ENCODE results near the gene ADAT2.
"Not testable (repeated sequence)": the region's sequence is repeated elsewhere in the genome, so short reads cannot be mapped to it uniquely, and the experiment has no call there.

Gene ADAT2

DNA sequence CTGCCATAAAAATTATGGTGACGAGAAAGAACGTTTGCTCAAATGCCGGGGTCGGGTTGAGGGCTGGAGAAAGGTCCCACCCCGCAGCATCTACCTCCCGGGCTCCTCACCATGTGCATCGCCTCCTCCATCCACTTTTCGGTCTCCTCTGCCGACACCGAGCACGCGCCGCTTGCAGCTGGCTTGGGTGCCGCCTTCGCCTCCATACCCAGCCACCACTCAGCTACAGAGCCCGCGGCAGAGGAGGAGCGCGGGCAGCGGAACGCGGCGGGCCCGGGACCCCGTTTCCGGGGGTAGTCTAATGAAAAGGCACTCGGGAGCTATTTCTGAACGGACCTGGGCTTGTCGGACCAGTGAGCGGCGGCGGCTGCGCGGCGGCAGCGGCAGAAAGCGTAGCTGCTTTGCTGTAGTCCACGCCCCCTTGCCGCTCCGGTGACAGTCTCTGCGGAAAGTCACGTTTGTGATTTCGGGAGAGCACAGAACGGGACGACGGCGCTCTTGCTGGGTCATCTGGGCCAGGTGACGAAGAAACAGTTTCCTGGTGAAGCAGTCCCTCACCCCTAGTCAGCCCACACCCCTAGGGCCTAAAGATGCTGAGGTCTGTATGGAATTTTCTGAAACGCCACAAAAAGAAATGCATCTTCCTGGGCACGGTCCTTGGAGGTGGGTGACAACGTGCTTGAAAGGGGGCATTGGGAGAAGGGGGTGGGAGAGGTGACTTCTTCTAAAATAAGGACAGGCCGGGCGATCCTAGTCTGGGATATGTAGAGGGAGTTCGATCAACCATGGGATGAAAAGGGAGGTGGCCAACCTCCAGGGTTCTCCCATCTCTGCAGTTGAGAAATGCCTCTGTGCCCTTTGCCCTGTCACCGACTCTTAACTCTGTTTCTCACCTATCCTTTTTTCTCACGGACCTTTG lies at the start of gene ADAT2, which contains the start of gene PEX3:
ADAT2 (minus strand) TSS at position 243 of the 919 bp plus-strand sequence; CDS start at position 206, 37 bp downstream.
PEX3 (plus strand) TSS at position 353 of the 919 bp plus-strand sequence; CDS start at position 591, 238 bp downstream.
- DNase-seq (ENCODE audit: low read depth, low spot score): peak; percentile 97

DNA sequence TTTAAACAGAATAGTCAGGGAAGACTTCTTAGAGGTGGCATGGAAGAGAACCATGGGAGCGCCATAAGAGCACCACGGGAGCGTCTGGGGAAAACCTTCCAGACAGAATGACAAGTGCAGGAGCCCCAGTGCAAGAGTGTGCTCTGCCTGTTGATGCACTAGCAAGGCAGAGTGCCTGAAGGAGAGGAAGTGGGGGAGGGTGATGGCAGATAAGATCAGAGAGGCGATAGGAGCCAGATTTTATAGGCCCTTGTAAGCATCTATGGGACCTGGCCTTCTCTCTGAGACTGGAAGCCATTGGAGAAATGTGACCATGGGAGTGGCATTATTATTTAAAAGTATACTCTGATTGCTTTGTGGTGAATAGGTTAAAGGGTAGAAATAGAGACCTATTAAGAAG lies 47.9 kb upstream of the ADAT2 start:
- peak; percentile 40 for DNase-seq (ENCODE audit: low read depth, low spot score)

DNA sequence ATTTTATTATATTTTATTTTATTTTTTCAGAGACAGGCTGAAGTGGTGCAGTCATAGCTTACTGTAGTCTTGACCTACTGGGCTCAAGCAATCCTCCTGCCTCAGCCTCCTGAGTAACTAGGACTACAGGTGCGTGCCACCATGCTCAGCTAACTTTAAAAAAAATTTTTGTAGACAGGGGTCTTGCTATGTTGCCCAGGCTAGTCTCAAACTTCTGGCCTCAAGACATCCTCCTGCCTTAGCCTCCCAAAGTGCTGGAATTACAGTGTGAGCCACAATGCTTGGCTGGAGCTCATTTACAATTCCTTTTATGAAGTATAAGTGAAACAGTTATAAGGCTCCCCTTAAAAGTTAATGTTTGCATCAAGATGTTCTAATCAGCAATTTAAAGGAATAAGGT lies 46.5 kb upstream of the ADAT2 start:
- DNase-seq (ENCODE audit: low read depth, low spot score): no peak

DNA sequence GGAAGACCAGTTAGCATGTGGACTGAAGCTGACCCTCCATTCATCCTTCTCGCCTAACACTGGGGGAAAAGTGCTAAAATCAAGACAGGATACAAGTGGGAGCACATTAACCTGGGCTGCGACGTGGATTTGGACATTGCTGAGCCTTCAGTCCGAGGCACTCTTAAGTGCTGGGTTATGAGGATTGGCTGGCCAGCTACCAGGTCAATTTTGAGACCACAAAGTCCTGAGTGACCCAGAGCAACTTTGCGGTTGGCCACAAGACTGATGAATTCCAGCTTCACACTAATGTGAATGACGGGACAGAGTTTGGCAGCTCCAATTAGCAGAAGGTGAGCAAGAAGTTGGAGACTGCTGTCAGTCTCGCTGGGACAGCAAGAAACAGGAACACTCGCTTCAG lies 40.3 kb upstream of the ADAT2 start:
- no peak for DNase-seq (ENCODE audit: low read depth, low spot score)

DNA sequence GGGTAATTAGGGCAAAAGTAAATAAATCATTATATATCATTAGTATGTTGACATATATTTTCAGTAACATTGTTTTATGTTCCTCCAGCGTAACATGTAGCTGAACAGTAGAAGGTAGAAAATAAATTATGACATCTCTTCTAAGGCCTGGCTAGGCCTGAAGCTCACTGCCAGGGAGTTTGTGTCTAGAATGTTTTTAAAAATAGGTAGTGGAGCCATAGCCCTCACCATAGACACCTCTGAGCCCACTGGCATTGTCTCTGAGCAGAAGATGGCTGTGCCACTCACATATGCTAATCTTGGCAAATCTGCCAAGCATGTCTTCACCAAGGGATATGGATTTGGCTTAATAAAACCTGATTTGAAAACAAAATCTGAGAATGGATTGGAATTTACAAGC lies 39.7 kb upstream of the ADAT2 start:
- no peak for DNase-seq (ENCODE audit: low read depth, low spot score)

DNA sequence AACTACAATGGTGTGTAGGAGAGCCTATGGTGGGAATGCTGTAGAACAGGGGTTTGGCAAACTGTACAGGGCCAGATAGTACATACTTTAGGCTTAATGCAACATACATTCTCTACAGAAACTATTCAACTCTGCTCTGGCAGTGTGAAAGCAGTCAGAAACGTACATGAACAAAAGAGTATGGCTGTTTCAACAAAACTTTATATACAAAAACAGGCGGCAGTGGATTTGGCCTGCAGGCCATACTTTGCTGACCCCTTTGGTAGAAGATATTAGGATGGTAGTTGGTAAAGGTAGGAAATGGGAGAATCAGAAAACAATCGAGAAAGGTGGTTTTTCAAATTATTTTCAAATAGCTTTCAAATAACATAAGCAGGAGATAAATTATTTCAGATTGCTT lies 36.3 kb upstream of the ADAT2 start:
- DNase-seq (ENCODE audit: low read depth, low spot score): no peak

DNA sequence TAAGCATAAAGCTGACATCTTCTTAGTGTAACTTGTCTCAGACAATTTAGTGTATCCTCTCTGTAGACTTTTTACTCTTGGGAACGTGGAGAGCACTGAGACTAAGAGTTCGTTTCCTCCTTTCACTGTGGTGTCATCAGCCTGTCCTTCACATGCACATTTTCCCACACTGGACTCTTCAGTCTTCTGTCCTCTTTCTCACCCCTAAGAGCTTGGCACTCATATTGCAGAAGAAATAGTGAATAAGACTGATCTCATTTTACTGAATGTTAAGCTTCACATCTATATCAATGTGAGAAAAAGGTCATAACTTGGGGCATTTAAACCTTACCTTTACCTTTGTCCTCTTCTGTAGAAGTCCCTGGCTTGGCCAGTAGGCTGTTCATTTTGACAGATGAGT lies 35.5 kb upstream of the ADAT2 start:
- no peak for DNase-seq (ENCODE audit: low read depth, low spot score)

DNA sequence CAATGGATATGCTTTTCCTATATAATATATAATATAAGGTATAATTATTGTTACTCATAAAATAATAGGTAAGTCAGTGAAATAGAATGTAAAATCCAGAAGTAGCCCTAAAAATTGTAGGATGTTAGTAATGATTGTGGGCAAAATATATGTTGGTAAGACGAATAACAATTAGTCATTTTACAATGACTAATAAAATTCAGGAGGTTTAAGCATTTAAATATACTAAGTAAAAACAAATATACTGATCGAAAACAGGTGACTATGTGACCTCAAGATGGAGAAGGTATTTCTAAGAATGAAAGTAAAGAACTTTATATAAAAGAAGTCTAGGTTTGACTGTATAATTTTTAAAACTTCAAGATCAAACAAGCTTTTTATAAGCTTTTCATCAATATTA lies 32.1 kb upstream of the ADAT2 start:
- no peak for DNase-seq (ENCODE audit: low read depth, low spot score)

DNA sequence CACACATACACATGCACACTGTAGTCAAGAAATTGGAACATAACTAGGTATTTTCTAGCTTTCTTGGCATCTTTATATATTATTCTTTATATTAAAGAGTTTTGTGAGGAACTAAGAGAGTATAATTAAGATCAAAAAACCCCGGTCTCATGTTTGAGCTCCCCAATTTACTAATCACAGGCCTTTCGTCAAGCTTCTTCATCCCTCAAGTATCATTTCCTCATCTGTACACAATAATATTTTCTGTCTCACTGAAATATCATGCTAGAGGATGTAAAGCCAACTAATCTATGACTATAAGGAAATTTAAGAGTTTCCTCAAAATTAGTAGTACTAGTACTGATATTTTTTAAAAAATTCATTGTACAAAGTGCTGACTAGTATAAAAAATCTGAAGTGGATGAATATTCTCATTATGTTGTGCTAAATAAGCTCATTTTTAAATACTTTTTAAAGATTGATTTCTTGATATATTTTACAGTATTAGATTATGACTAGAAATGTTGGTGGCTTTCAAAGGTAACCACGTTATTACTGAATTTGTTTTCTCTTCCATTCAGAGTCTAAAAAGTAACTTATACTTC lies 28.1 kb upstream of the ADAT2 start:
- DNase-seq (ENCODE audit: low read depth, low spot score): no peak

DNA sequence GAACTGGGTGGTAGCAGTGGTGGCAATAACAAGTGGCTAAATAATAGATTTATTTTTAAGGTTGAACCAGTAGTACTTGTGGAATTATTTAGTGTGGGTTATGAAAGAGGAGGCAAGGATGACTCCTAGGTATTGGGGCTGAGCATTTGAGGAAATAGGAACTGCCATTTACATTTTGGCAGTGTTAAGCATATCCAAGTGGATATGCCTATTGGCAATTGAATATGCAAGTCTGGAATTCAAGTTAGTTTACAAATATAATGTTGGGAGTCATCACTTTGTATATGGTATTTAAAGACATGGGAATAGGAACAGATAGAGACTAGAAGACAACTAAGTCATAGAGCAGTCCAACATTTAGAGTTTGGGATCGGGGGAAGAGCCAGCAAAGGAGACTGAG lies 26.1 kb upstream of the ADAT2 start:
- DNase-seq (ENCODE audit: low read depth, low spot score): no peak

DNA sequence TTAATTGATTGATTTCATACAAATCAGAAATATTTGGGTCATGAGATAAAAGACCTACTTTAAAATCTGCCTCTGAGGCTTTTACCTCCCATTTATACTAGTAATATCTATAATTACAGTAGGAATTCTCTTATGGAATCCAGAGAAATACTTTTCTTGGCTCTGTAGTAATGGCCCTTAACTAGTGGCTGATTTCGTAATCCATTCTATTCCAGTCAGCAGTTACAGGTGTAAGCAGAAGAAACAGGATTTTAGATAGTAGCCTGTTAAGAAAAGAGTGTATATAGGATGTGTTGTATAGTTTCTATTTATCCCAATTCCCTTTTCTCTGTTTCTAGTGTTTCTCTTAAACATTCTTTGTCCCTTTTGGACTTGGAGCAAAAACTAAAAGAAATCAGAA lies 21.3 kb upstream of the ADAT2 start:
- no peak for DNase-seq (ENCODE audit: low read depth, low spot score)

DNA sequence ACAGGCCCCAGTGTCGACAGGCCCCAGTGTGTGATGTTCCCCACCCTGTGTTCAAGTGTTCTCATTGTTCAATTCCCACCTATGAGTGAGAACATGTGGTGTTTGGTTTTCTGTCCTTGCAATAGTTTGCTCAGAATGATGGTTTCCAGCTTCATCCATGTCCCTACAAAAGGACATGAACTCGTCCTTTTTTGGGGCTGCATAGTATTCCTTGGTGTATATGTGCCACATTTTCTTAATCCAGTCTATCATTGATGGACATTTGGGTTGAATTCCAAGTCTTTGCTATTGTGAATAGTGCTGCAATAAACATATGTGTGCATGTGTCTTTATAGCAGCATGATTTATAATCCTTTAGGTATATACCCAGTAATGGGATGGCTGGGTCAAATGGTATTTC lies 18.3 kb upstream of the ADAT2 start:
- DNase-seq (ENCODE audit: low read depth, low spot score): not testable (repeated sequence)

DNA sequence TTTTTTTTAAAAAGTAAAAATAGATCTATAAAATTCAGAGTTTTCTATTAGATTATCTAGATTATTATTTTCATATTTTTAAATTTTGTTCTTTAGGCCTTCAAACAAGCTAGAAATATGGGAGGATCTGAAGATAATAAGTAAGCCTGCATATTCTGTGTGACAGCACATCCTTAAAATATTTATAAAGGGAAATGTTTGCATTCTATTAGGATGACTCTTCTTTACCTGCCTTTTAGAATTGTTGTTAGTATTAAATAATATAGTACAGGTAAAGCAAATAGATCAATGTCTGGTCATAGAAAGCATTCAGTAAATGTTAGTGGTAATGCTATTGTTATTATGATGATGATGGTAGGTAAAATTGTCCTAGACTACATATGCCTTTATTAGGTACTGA lies 17.5 kb upstream of the ADAT2 start:
- DNase-seq (ENCODE audit: low read depth, low spot score): no peak

DNA sequence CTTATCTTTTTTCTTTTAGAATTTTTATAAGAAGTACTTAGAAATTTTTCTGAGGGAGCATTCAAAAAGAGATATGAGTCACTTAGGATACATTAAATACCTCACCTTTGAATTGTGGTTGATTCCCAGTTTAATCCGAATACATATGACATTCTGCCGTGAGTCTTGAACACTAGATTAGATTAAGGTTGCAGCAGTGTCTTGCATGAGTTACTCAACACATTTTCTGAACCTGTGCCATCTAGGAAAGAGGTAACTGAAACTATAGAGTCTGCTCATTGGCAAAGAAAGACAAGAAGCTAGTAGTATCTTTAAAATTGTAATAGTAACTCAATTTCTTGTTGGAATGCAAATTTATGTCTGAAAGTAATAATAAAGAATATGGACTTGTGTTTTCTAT lies 15.1 kb upstream of the ADAT2 start:
- DNase-seq (ENCODE audit: low read depth, low spot score): no peak

DNA sequence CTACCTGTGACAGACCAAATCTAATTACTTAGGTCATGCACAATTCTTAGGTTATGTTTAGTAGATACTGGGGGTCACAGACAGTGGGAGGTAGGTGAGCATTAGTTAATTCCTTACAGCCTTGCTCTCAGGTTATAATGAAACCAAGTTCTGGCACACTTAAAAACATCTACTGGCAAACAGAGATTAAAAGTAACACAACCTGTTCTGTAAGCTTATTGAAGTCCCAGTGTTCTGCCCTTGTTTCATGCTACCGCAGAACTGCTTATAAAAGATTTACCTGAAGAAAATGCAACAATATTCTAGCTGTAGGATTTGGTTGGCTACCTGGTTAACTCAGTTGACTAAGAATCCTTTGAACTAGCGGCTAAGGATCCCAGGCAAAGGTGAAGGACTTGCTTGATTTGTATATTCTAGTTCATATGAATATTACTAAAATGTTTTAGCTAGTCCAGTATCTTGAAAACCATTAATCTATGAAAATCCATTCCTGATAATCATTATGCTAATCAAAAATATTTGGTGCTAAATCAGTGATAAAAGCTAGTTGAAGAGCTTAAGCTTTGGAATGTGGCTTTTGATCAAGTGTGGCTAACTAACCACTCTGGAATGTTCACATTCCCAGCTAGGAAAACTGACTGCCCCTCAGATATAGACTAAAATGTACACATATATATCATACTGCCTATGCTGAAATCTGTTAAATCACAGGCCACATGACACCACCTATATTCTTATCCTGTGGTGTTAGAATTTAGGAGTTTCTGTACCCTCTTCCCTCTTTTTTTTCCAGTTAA lies 7.3 kb upstream of the ADAT2 start:
- no peak for DNase-seq (ENCODE audit: low read depth, low spot score)

DNA sequence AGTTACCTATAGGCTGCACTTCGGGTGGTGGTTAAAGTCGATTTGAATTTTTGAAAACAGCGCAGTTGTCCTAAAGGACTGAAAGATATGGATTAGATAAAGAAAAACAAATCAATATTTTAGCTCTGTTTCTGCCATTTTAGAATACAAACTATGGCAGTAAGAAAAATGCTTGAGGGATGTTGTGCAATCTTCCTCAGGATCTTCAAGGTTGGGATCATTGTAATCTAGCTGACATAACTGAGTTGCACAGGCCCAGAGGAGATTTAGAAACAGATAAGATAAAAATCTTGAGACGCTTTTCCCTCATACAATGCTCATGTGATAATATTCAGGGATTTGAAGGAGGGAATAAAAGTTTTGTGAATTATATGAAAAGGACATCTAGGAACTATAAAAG lies 1.0 kb upstream of the ADAT2 start:
- DNase-seq (ENCODE audit: low read depth, low spot score): no peak

DNA sequence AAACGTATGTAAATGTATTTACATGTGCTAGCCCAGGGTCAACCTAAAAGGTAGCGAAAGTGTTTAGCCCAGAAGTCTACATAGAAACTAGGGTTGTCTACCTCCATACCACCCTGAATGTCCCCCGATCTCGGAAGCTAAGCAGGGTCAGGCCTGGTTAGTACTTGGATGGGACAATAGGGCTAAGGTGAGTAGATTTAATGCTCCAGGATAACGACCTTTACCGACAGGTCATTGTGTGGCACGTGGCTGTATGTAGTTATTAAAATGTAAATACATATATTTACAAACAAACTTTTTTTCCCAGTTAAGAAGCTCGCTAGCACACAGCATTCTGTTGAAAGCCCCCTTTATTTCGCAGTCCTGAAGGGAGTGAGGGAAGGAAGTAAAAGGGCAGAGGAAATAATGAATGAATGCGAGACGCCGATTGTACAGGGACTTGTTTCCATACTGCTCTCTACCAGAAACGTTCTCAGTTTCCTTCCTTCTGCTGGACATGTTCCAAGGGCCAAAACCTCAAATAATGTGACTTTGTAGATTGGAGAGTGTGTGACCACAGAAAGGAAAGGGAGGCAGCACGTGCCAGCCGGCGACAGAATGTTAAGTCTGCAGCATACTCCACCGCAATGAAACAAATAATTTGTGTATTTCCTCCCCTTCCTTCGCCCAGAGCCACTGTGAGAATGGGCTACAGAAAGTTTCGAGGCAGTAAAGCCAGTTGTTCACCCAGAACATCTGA lies 612 bp downstream of the ADAT2 start:
- DNase-seq (ENCODE audit: low read depth, low spot score): peak; percentile 28

DNA sequence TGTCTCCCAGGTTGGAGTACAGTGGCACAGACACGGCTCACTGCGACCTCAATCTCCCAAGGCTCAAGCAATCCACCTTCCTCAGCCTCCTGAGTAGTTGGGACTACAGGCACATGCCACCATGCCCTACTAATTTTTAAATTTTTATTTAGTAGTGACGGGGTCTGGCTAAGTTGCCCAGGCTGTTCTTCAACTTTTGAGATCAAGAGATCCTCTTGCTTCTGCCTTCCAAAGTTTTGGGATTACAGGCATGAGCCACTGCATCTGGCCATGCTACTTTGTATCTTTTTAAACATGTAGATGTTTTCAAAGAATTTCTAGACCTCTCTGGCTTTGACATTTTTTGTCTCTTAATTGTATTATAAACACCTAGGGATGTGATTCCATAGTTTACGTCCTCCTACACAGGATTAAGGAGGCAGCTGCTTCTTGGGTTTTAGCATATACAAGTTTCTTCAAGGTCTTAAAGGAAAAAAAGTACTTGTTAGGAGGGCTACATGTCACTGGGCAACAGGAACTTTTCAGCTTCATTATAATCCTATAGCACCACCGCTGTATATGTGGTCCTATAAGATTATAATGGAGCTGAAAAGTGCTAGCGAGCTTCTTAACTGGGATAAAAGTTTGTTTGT lies 1.3 kb downstream of the ADAT2 start:
- no peak for DNase-seq (ENCODE audit: low read depth, low spot score)

DNA sequence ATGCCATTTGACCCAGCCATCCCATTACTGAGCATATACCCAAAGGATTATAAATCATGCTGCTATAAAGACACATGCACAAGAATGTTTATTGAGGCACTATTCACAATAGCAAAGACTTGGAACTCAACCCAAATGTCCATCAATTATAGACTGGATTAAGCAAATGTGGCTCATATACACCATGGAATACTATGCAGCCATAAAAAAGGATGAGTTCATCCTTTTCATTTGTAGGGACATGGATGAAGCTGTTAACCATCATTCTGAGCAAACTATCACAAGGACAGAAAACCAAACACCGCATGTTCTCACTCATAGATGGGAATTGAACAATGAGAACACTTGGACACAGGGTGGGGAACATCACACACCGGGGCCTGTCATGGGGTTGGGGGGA lies 2.6 kb downstream of the ADAT2 start:
- DNase-seq (ENCODE audit: low read depth, low spot score): not testable (repeated sequence)

DNA sequence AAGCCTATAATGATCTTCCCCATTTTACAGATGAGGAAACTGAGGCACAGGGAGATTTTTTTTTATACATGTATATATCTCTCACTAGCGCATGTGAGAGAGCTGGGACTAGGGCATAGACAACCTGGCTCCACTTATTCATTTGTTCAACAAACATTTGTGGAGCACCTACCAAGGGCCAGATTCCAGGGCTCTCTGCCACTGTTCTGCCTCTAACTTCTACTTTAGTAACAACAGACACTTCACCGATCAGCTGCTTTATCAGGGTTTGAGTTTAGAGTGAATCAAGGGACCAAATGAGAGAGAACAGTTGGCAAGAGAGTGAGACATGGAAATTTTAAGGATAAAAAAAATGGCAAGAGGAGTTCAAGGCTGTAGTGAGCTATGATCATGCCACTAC lies 7.4 kb downstream of the ADAT2 start:
- DNase-seq (ENCODE audit: low read depth, low spot score): no peak

All from ELF-1 (cell line).